ENCODE results near the gene RSPH1. TPM values are rescaled to one million over a fixed set of nuclear protein-coding genes. Genes with fewer than 3 reads are reported as not detected.

The RSPH1 gene
- total and polyA plus RNA-seq, 8 donors: 0.37 to 8.9 (median 1.8) TPM; not detected in 1

GRCh38 chr21:42429021-42429420, 67.0 kb downstream of the RSPH1 start:
- TF ChIP-seq POLR2A (IDR thresholded peaks at IDR 0.05) (no peak), CTCF (IDR thresholded peaks at IDR 0.05) (no peak)
- Histone ChIP-seq H3K4me3 (no peak overlapping the region), H3K36me3 (peaks cover 0 to 4% (median 0%) of the 10 kb centered on the region in 4 donors), H3K27ac (no peak overlapping the region), H3K27me3 (peaks cover 0 to 40% (median 0%) of the 10 kb centered on the region in 3 donors), H3K4me1 (peaks cover 0 to 5% (median 0%) of the 10 kb centered on the region in 4 donors), H3K9me3 (peaks cover 0 to 19% (median 17%) of the 10 kb centered on the region in 4 donors)
- intact Hi-C loops (cut with DNase I; ENCODE audit: low total_unique reads): no loop called here
- DNase-seq: no peak
- WGBS, 5 donors: 92 to 100% (median 98%) methylated on average over 1 of the region's 1 CpG

GRCh38 chr21:42427809-42428419, 68.1 kb downstream of the RSPH1 start:
- no peak for DNase-seq
- Histone ChIP-seq H3K36me3 (peaks cover 0 to 4% (median 0%) of the 10 kb centered on the region in 4 donors), H3K27ac (no peak overlapping the region), H3K4me3 (no peak overlapping the region), H3K27me3 (peaks cover 0 to 45% (median 0%) of the 10 kb centered on the region in 3 donors), H3K9me3 (peaks cover 0 to 13% (median 11%) of the 10 kb centered on the region in 4 donors), H3K4me1 (peaks cover 0 to 5% (median 0%) of the 10 kb centered on the region in 4 donors)
- no peak for TF ChIP-seq POLR2AphosphoS5 (IDR thresholded peaks at IDR 0.05)
- TF ChIP-seq EP300 (IDR thresholded peaks at IDR 0.05): no peak
- TF ChIP-seq CTCF (IDR thresholded peaks at IDR 0.05): no peak
- no peak for TF ChIP-seq POLR2A (IDR thresholded peaks at IDR 0.05)
- intact Hi-C loops (cut with DNase I; ENCODE audit: low total_unique reads): no loop called here
- WGBS, 5 donors: 72 to 85% (median 77%) methylated on average over 7 to 10 of the region's 10 CpGs

DNA sequence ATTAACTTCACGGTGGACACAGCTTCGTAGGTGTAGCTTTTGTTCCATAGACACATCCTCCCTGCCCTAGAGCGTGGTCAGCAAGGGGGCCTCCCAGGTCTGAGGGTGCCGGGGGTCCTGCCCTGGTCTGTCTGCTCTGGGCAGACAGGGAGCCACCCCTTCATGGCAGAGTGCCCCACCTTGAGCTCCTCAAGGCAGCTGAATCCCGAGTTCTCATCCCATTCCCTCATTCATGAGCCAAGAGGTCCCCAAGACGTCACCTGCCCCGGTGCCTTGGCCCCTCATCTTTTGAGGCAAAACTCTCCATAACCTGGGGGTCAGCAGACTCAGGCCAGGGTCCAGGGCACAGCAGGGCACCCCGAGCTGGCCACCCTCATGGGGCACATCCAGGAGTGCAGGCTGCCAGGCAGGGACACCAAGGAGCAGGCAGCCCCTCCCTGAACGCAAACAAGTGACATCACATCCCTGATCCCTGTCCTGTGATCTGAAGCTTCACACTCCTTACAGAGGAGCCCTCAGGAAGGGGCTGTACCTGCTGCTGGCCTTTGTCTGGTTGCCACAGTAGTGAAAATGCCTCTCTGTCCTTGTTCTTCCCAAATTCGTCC, 69.0 kb downstream of the RSPH1 start:
- H3K4me3 ChIP-seq: no peak overlapping the region
- peaks cover 0 to 5% (median 0%) of the 10 kb centered on the region in 4 donors for H3K4me1 ChIP-seq
- H3K9me3 ChIP-seq: peaks cover 0 to 5% (median 2%) of the 10 kb centered on the region in 4 donors
- intact Hi-C loops (cut with DNase I; ENCODE audit: low total_unique reads): no loop called here
- TF ChIP-seq POLR2AphosphoS5 (IDR thresholded peaks at IDR 0.05) (no peak), CTCF (IDR thresholded peaks at IDR 0.05) (no peak), POLR2A (IDR thresholded peaks at IDR 0.05) (no peak), EP300 (IDR thresholded peaks at IDR 0.05) (no peak)
- no peak overlapping the region for H3K27ac ChIP-seq
- no peak for DNase-seq
- H3K27me3 ChIP-seq: peaks cover 0 to 46% (median 0%) of the 10 kb centered on the region in 3 donors
- WGBS, 5 donors: 82 to 90% (median 86%) methylated on average over 9 to 10 of the region's 10 CpGs
- H3K36me3 ChIP-seq: peaks cover 0 to 1% (median 0%) of the 10 kb centered on the region in 4 donors

- no peak overlapping the region for H3K27ac ChIP-seq
- intact Hi-C loops (cut with DNase I; ENCODE audit: low total_unique reads): no loop called here
- TF ChIP-seq CTCF (IDR thresholded peaks at IDR 0.05) (no peak), EP300 (IDR thresholded peaks at IDR 0.05) (no peak), POLR2AphosphoS5 (IDR thresholded peaks at IDR 0.05) (no peak), POLR2A (IDR thresholded peaks at IDR 0.05) (no peak)
- no peak overlapping the region for H3K4me3 ChIP-seq
- H3K9me3 ChIP-seq: peaks cover 0 to 2% (median 0%) of the 10 kb centered on the region in 4 donors
- peaks cover 0 to 48% (median 0%) of the 10 kb centered on the region in 3 donors for H3K27me3 ChIP-seq
- peak in 1 of 2 donors; percentile 54 for DNase-seq
- WGBS, 5 donors: 73 to 87% (median 81%) methylated on average over 7 of the region's 7 CpGs
- peaks cover 0 to 5% (median 0%) of the 10 kb centered on the region in 4 donors for H3K4me1 ChIP-seq
- no peaks in the 10 kb centered on the region for H3K36me3 ChIP-seq
These were observed 69.6 kb downstream of the RSPH1 start for GRCh38 chr21:42426424-42426823.
